ENCODE results near the gene KIT. TPM values are rescaled to one million over a fixed set of nuclear protein-coding genes. Genes with fewer than 3 reads are reported as not detected.

KIT gene
- total and polyA plus RNA-seq, 2 donors (not counting 3 experiments of a cell fraction or from before 2014, with no cell fraction given): 19.8 to 39.7 TPM

DNA sequence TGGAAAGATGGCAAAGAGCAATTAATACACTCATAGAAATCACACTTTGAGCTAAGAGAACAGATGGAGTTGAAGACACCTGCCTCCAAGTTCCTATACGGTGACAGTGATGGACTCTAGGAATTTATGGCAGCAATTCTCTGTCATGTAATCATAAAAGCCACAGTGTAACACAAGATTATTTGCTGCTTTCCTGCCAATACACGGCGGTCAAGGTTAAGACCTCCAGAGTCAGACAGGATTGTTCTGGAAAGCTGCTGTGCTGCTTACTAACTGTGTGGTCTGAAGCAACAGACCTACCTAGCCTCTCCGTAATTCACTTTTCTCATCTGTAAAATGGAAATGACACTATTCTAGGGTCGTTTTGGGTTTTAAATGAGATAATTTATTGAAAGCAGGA, 14.6 kb upstream of the KIT start:
- FAIRE-seq: no peak
- dilution Hi-C loops (cut with MboI; ENCODE audit: extremely low pct_ligation_motif_present, low sequenced_read_pairs): no loop called here
- ChIA-PET CTCF (no interaction called here), POLR2A (no interaction called here)
- Histone ChIP-seq H3K4me3 (replicated peaks in 1 of 3; ENCODE audit: insufficient read depth in 1 of 3, low read depth in 1 of 3, low read length in 3 of 3) (no peak overlapping the region), H3K9me3 (replicated peaks; ENCODE audit: control insufficient read depth, insufficient read depth, low read length) (no peaks in the 10 kb centered on the region), H3K4me2 (ENCODE audit: insufficient read depth, low read length) (no peak overlapping the region), H3K27me3 (ENCODE audit: control insufficient read depth in 2 of 2, insufficient read depth in 2 of 2, low read length in 2 of 2) (peaks cover 2 to 6% of the 10 kb centered on the region in 2 experiments), H3K9me1 (replicated peaks; ENCODE audit: control insufficient read depth, extremely low read depth, insufficient read depth, low read length) (no peaks in the 10 kb centered on the region), H3K79me2 (ENCODE audit: control insufficient read depth, insufficient read depth, low read length) (no peaks in the 10 kb centered on the region), H2AFZ (ENCODE audit: low read depth, low read length) (no peak overlapping the region), H3K4me1 (ENCODE audit: control insufficient read depth, extremely low read depth, insufficient read depth, low read length) (no peaks in the 10 kb centered on the region), H3K36me3 (ENCODE audit: control insufficient read depth in 2 of 2, extremely low read depth in 1 of 2, insufficient read depth in 2 of 2, low read length in 2 of 2) (no peaks in the 10 kb centered on the region), H4K20me1 (replicated peaks; ENCODE audit: control insufficient read depth, extremely low read depth, insufficient read depth, low read length) (no peaks in the 10 kb centered on the region), H3K27ac (ENCODE audit: insufficient read depth, low read depth, low read length) (no peak overlapping the region), H3K9ac (replicated peaks; ENCODE audit: extremely low read depth, insufficient read depth, low read length) (no peak overlapping the region)
- TF ChIP-seq GATA2 (IDR thresholded peaks at IDR 0.05; ENCODE audit: insufficient read depth, insufficient read length, low read depth, low read length): no peak
- TF ChIP-seq EZH2 (IDR thresholded peaks at IDR 0.05; ENCODE audit: borderline replicate concordance, low read depth, low read length, severe bottlenecking): no peak
- TF ChIP-seq FOS (IDR thresholded peaks at IDR 0.05; ENCODE audit: borderline replicate concordance, insufficient read depth, low read length): no peak
- DNase-seq (ENCODE audit: low read depth, low spot score): no peak
- no TSS peak for BruUV-seq (replicated peaks)
- intact Hi-C loops (cut with micrococcal nuclease): no loop called here

- H3K4me1 ChIP-seq (ENCODE audit: control insufficient read depth, extremely low read depth, insufficient read depth, low read length): no peaks in the 10 kb centered on the region
- POLR2A ChIA-PET: no interaction called here
- peaks cover 2% of the 10 kb centered on the region in 2 experiments for H3K27me3 ChIP-seq (ENCODE audit: control insufficient read depth in 2 of 2, insufficient read depth in 2 of 2, low read length in 2 of 2)
- no peak for TF ChIP-seq POLR2AphosphoS5 (IDR thresholded peaks at IDR 0.05; ENCODE audit: insufficient read depth, low read depth, low read length)
- no peak for TF ChIP-seq JUN (IDR thresholded peaks at IDR 0.05; ENCODE audit: borderline replicate concordance, insufficient read depth, insufficient read length, low read depth)
- no peak for TF ChIP-seq MYC (IDR thresholded peaks at IDR 0.05; ENCODE audit: low read depth, low read length)
- TF ChIP-seq FOS (IDR thresholded peaks at IDR 0.05; ENCODE audit: borderline replicate concordance, insufficient read depth, low read length): no peak
- no peak for TF ChIP-seq MAX (IDR thresholded peaks at IDR 0.05; ENCODE audit: insufficient read depth, insufficient read length)
- no peak for TF ChIP-seq EZH2 (IDR thresholded peaks at IDR 0.05; ENCODE audit: borderline replicate concordance, low read depth, low read length, severe bottlenecking)
- TF ChIP-seq POLR2A (IDR thresholded peaks at IDR 0.05; ENCODE audit: low read depth, low read length): no peak
- TF ChIP-seq CTCF (IDR thresholded peaks at IDR 0.05; ENCODE audit: extremely low read depth in 1 of 2, insufficient read depth in 1 of 2, low read depth in 1 of 2, low read length in 2 of 2): no peak
- TF ChIP-seq GATA2 (IDR thresholded peaks at IDR 0.05; ENCODE audit: insufficient read depth, insufficient read length, low read depth, low read length): no peak
- no peak for DNase-seq (ENCODE audit: low read depth, low spot score)
- no peaks in the 10 kb centered on the region for H3K36me3 ChIP-seq (ENCODE audit: control insufficient read depth in 2 of 2, extremely low read depth in 1 of 2, insufficient read depth in 2 of 2, low read length in 2 of 2)
- no peaks in the 10 kb centered on the region for H3K9me3 ChIP-seq (replicated peaks; ENCODE audit: control insufficient read depth, insufficient read depth, low read length)
- no peak overlapping the region for H3K9ac ChIP-seq (replicated peaks; ENCODE audit: extremely low read depth, insufficient read depth, low read length)
- no peak overlapping the region for H3K4me3 ChIP-seq (replicated peaks in 1 of 3; ENCODE audit: insufficient read depth in 1 of 3, low read depth in 1 of 3, low read length in 3 of 3)
- H3K79me2 ChIP-seq (ENCODE audit: control insufficient read depth, insufficient read depth, low read length): no peaks in the 10 kb centered on the region
- H3K9me1 ChIP-seq (replicated peaks; ENCODE audit: control insufficient read depth, extremely low read depth, insufficient read depth, low read length): no peaks in the 10 kb centered on the region
- BruUV-seq (replicated peaks): no TSS peak
- H3K27ac ChIP-seq (ENCODE audit: insufficient read depth, low read depth, low read length): no peak overlapping the region
- dilution Hi-C loops (cut with MboI; ENCODE audit: extremely low pct_ligation_motif_present, low sequenced_read_pairs): no loop called here
- FAIRE-seq: no peak
- H4K20me1 ChIP-seq (replicated peaks; ENCODE audit: control insufficient read depth, extremely low read depth, insufficient read depth, low read length): no peaks in the 10 kb centered on the region
- CTCF ChIA-PET: no interaction called here
- intact Hi-C loops (cut with micrococcal nuclease): no loop called here
- H2AFZ ChIP-seq (ENCODE audit: low read depth, low read length): no peak overlapping the region
- no peak overlapping the region for H3K4me2 ChIP-seq (ENCODE audit: insufficient read depth, low read length)
Observed at GRCh38 chr4:54643958-54644751, 13.6 kb upstream of the KIT start.
